NCI-H1694 (cell line): ENCODE measurements around the gene CTIF.

Experiments
- DNase-seq: peaks from one replicate; lab custom pipeline; 2025; lab: John Stamatoyannopoulos, UW

CTIF gene

DNA sequence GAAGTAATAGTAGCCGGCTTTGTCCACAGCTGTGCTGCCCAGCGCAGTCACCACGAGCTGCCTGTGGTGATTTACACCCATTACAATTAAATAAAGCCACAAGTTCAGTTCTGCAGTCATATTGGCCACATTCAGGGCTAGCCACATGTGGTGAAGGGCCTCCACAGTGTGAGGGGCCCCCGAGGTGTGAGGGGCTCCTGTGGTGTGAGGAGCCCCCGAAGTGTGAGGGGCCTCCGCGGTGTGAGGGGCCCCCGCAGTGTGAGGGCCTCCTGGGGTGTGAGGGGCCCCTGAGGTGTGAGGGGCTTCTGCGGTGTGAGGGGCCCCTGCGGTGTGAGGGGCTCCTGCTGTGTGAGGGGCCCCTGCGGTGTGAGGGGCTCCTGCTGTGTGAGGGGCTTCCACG is 191.2 kb downstream of the CTIF start:
- no peak for DNase-seq

DNA sequence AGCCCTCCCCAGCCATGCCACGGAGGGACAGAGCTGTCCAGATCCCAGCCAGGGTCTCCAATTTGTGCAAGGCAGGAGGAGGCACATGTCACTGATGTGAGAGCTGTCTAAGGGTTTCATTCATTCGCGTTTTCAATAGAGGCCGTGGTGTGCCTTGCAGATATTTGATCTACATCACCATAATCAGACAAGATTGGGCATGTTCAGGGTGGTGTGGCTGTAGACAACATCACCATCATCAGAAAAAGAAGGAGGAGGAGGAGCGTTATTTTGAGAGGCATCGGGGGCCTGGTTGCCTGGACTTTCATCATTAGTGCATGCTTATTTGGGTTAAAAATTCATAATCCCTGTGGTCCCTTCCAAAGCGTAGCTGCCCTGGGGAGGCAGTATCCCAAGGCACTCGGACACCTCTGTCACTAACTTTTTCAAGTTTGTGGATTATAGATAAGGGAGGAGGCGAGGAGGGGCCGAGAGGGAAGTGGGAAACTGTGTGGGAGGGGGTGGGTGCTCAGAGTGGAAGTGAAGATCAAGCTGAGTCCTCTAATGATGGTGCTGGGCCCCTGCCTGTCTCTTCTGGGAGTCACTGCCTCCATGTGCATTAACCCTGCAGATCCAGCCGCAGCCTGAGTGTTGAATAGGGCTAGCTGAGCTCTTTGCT is 194.1 kb downstream of the CTIF start:
- no peak for DNase-seq

DNA sequence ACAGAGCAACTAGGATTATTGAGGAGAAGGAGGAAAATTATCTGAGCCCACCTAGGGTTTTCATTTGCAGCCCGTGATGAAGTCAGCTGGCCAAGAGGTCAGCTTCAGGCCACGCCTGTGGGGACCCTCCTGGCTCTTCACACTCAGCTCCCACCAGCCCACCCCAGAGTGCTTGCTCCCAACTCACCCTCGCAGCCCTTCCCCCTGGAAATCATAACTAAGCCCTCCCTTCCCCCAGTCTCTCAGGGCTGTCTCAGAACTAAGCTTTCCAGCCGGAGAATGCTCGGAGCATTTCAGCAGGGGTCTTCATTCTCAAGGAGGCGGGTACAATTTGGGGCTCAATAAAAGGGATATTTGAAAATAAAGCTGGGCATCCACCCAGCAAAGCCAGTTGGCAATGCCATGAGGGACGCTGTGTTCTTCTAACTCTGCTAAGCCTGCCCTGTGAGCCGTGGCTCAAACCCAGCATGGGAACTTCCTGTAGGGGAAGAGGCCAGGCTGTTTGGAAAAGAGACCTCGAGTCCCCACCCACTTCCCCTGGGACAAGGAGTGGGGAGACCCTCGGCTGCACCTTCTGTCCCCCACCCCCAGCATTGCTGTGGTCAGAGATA is 194.9 kb downstream of the CTIF start:
- DNase-seq: no peak

DNA sequence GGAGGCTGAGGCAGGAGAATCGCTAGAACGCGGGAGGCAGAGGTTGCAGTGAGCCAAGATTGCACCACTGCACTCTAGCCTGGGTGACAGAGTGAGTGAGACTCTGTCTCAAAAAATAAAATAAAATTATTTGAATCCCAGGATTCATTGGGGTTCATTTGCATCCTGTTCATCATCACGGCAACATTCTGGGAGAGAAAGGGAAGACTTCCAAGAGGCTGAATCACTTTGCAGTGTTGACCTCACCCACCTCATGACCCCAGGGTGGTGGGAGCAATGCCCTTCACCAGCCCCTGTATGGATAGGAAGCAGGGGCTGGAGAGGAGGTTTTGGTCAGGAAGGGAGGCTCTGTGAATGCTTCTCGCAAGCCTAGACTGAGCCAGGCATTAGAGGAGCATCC is 195.6 kb downstream of the CTIF start:
- DNase-seq: no peak

DNA sequence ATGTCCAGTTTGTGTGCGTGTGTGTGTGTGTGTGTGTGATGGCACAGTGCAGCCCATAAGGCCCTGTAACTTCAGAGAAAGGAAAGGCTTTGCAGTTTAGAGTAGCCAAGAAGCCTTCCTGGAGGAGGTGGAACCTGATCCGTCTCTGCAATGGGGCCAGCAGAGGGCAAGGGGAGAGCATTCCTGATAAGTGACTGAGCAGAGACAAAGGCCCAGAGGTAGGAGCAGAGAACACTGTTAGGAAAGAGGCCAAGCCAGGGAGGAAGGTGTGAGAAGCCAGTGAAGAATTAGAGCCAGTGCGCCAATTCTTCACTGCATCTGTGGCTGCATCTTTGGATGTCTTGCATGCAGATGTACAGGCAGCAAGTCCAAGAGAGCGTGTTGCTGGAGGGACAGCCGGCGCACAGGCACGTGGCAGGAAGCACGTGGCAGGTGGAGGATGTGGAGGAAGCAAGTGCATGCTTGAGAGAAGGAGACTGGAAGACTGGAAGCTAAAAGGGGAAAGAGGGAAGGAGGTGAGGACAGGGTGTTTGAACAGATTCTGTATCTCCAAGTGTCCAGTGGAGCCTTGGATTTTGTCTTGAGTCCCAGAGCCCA is 196.3 kb downstream of the CTIF start:
- DNase-seq: no peak

DNA sequence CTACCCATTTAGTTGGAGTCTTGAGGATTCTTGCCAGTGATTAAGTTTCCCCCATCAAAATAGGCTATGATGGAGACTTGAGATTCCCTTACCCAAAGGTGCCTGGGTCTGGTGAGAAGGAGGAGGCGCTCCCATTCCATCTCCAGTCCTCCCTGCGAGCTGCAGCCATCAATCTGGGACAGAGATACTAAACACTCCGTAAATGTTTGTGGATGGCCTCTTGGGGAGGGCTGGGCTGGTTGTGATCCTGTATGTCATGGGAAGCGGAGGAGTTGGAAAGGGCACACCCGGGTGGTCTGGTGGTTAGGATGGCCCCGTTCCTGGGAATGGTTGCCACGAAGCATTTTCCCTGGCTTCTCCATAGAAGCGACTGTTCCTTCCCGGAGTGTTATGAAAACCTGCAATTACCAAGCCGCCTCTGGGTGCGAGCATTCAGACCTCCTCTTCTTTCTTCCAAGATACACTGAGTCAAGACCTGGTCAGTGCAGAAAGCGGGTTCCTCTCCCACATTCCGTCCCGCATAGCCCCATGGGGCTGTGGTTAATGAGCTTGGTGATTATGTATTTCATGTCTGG is 196.9 kb downstream of the CTIF start:
- DNase-seq: no peak

DNA sequence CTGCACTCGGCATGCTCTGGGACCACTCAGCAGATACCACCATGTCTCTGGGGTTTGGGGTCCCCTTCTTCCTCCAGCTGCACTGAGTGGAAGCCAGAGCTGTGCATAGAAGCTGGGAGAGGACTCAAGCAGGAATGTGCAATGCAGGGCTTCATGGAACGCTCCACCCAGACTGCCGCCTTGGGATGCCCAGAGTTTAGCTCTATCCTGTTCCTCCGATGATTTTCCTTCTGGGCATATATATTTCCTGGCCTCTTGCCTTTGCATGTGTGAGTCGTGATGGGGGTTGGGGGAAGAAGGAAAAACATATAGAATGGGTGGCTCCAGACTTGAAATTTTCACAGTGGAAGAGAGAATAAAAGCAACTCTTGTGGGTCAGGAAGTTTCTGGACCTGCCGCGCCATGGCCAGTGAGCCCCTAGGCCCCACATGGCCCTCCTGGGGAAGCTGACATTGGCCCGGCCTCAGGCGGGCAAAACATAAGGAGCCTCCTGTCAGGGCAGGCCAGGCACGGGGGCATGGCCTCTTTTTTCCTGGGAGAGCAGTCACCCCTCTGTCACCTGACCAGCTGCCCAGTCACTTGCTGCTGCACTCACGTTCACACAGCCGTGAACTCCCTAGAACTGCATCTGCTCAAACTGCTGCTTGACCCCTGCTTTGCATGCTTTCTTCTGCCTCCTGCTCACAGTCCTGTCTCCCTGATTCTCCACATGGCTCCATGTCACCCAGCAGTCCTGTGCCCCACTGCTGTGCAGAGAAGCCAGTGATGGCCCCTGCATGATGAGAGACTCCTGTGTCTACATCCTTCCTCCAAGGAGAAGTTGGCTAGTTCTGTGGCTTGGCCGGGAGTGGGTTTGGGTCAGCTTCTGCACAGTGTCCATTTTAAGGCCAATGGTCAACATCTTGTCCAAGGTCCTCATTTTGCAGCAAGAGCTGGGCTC is 197.8 kb downstream of the CTIF start:
- DNase-seq: no peak

DNA sequence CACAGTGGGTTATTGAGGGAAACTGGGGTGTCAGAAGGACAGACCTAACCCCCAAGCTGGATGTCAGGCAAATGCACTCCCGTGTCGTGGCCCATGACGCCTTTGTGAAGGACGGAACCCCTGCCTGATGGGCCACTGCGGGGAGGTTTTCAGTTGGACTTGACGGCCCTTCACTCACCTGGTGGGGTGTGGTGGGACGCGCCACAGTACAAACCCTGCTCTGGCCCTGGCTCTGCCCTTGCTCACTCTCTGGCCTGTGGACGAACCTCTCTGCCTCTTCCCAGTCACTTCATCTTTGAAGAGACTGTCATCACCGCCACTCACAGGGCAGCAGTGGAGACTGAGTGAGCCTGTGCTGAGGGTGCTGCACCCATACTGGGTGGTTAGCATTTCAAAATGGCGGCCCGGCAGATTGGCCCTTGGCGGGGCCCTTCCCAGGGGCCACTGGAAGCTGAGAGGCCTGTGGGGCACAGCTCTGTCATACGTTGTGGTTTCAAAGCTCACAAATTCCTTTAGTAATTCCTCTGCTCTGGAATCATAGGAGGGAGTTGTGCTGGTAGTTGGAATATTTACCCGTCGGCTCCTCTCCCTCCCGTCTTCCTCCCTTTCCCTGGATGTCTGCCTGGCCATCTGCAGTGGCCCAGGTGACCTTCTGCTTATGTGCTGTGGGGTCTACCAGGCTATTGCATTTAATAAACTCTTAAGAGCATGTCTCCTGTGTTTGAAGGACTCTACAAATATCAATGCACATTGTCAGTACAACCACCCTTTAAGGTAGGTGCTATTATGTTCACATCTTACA is 200.6 kb downstream of the CTIF start:
- no peak for DNase-seq

DNA sequence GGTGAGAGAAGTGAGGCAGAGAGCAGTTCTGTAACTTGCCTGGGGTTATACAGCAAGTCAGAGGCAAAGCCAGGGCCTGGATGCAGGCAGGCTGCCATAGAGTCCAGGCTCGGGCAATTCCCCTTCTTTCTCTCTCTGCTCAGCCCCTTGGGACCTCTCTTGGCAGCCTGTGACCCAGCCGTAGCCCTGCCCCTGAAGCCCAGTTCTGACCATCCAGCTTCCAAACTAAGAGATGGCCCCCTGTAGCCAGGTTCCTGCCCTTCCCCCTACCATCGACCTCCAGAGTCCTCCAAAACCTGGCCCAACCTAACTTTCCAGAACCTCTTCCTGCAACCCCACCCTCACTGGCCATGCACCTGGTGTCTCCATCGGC is 201.2 kb downstream of the CTIF start:
- DNase-seq: no peak

DNA sequence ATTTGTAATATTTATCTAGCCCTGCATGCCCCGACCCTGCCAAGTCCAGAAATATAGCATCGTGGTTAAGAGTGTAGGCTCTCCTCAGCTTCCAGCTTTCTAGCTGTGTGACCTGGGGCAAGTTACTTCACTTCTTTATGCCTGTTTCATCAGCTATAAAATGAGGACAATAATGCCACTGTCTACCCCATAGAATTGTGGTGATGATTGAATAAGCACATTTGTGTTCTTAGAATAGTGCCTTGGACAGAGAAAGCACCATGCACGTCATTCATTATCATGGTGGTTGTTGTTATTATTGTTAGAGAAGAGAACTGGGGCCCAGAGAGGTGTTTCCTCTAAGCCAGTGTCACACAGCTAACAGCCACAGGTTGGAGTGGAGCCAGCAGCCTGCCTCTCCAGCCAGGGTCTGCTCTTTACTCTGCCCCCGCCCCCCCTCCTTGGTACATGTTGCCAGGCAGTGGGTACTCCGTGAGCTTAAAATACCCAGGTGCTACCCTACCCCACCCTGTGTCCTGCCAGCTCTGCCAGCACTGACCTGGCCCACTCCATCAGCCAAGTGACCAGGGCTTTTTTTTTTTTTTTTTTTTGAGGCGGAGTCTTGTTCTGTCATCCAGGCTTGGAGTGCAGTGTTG is 202.1 kb downstream of the CTIF start:
- no peak for DNase-seq

DNA sequence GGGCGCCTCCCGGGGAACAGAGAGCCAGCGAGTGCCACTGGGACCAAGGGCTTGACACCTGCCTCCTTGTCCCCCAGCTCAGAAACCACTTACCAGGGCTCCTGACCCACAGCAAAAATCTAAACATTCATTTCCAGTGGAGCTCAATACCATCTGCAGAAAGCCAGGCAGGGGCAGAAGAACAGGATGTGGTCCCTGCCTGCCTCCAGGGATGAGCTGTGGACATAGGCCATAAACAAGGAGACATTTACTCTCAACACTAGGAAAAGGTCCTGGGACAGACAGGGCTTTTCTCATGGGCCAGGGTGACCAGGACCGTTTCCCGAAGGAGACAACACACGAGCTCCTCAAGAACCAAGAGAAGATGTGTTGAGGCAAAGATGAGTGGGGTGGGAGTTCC is 203.0 kb downstream of the CTIF start:
- no peak for DNase-seq

DNA sequence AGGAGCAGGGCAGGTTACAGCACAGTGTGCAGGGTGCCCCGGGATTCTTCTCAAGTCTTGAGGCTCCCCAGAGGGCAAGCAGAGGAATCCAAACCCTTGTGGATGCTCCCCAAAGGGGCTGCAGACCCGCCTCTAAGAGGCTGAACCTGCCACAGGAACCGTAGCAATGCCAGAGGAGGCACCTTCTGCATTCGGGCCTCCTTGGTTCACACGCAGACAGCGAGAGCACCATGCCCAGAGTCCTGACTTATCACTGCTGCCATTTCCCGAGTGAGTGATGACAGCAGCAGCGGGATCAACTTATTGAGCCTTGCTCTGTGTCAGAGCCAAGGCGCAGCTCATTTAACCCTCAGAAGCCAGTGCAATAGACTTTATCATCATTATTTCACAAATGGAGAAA is 203.5 kb downstream of the CTIF start:
- no peak for DNase-seq

DNA sequence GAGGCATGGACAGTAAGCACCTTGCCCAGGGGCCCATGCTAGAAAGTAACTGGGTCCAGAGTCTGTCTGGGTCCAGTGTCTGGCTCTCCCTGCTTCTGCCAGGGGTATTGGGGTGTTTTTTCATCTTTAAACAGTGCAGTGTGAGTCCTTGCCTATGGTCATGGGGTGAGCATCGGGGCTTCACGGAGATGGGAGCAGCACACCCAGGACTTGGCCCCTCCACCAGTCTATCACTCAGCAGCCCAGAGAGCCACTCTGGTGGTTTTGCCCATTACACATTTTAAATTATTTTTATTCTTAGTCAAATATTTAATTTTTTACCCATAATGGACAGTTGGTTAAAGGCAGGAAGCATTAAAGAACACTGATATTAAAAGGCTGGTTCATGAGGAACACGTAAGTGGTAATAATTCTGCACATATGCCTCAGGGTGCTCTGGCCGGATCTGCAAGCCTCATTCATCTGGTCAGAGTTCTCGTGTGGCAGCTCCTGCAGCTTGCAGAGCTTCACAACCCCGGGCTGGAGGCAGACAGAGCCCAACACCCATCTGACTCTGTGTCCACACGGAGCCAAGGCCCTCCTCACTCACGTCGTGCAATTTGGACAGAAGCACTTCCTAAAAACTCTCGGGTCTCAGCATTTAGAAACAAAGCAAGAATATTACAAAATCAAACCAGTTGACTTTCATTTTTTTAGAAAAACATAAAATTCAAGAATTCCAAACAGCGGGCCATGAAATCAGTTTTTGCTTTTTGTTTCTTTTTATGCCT is 204.1 kb downstream of the CTIF start:
- DNase-seq: no peak

DNA sequence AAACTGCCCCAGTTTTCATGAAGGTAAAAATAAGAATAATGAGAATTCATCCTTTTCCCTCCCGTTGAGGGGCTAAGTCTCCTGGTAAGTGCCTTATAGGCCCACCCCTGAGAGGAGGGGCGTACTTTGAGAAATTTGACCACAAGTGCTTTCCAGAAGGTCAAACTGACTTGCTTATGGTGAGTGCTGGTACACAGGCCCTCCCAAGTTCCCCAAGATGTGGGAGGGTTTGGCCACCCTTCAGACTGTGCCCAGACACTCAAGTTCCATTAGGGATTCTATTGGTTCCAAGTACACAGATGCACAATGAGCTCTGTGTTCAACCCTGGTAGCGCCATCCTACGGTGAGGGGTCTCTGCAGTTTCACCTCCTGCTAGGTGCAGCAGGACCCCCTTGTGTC is 205.1 kb downstream of the CTIF start:
- DNase-seq: no peak

DNA sequence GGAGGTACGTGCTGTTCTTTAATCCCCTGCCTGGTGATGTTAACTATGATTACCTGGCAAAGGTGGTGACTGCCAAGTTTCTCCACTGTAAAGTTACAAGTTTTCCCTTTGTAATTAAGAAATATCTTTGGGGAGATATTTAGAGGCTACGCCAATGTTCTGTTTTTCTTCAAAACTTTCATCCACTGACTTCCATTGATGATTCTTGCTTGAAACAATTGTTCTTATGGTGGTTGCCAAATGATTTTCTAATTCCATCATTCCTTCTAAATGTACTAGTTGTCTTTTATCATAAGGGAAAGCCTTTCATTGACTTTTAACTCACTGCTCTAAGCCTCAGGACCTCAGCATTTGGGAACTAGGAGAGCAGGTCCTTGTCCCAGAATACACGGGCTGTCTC is 206.5 kb downstream of the CTIF start:
- no peak for DNase-seq

DNA sequence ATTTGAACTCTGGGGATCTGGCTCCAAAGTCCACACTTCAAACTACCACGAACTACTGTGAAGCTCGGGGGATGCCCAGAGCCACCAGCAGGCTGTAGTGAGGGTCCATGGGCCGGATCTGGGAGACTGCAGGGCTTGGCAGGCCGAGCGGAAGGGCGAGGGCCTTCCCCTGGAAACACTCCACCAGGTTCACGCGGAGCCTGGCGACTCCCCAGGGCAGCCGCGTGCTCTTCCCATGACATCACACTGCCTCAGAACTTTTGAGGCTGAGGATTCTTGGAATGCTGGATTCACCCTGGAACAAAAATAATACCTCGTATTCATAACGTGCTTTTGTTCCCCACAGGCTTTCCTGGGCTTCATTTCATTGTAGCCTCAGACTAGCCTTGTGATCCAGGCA is 210.9 kb downstream of the CTIF start:
- DNase-seq: no peak

DNA sequence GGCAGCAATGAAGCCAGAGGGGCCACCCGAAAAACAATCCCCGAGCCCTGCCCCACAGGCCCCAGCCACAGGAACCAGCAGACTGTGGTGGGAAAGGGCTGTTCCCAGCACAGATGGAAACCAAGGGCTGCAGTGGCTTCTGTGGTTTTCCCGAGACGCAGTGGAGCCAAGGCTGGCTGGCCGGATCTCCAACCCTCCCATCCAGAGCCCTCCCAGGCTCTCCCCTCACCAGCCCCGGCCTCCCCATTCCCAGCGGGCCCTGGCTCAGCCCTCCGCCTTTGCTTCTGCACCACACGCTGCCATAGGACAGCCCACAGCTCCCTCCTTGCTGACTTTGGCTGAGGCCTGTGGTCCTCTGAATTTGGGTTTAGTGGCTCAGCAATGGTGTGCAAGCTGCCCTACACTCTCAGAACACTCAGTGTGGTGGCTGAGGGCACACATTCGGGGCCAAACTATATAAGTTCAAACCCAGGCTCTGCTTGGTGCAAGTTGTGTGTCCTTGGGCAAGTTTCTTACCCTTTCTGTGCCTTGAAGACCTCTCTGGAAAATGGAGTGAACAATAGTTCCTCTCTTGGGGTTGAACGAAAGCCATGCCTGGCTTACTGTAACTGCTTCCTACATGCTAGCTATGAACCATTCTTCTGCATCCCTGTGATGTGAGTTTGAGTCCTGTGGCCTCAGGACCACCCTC is 211.8 kb downstream of the CTIF start:
- no peak for DNase-seq

DNA sequence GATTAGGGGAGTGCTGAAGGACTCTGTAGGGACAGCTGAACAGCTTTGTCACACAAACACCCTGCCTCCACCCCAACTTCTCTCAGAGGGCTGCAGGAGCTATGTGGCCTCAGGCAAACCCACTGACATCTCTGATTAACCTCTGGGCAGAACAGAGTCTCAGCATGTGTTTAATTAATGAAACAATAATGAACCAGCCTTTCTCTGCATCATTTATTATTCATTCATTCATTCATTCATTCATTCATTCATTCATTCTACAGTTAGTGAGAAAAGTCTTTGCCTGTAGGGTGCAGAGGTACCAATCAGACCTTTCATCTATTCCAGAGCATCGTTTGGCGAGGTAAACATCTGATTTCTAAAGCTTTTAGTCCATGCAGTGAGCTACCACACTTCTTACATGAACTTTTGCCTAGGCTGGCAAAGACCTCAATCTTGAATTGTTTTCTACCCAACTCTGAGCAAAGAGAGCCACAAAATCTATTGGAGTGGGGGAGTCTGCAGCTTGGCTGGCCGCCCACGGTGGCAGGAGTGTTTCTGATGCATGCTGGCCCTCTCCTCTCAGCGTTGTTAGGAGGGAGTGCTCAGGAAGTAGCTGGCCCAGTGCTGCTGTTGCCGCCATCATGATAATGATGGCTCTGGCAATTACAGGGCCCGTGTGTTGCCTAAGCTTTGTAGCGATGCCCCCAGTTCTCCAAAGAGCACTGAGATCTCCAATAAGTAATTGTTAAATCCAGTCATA is 213.1 kb downstream of the CTIF start:
- DNase-seq: no peak

DNA sequence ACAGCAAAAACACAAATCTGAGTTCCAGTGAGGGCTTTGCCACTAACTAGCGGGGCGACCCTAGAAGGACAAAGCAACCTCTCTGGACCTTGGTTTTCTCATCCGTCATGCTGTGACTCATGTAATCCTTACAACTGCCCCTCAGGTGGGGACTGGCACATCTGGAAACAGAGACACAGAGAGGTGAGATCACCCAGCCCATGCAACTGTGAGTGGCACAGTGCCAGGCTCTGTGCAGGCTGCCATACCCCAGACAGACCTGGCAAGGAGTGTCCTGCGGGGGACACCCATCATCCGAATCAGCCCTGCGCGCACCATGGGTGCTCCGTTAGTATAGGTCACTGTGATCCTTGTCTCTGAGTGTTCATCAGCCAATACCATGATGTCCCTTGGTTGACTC is 213.6 kb downstream of the CTIF start:
- no peak for DNase-seq
